A549 (cell line): Measurements from ENCODE around the gene ZNF654. TPM values are rescaled to one million over a fixed set of nuclear protein-coding genes. Genes with fewer than 3 reads are reported as not detected.
A peak's percentile ranks its signal among the peaks of the same experiment; 100 is the strongest.

ENCODE experiments used
- ATAC-seq, 2 experiments: fragments of 200-7000 bp in 1 of 2; fragments of >200 bp in 1 of 2; cut with Nextera tagmentation in 1 of 2; cut with Tn5 transposase in 1 of 2; 3 replicates each; pipeline versions ENCODE4 v1.8.0 to v1.9.1; 2018 to 2020; ENCODE audit warnings: mild to moderate bottlenecking in 1 of 2, moderate library complexity in 1 of 2
- CTCF ChIA-PET: fragments of 300-600 bp; sonication (Branson Sonifier 250); formaldehyde crosslinking; extraction: SDS; loops from one replicate; lab custom pipeline; 2021; ENCODE audit warnings: antibody characterized with exemption, inconsistent platforms; lab: Yijun Ruan, JAX
- POLR2A ChIA-PET: fragments of 350-600 bp; formaldehyde crosslinking; extraction: SDS; loops from one replicate; lab custom pipeline; 2021; ENCODE audit warnings: antibody characterized with exemption, inconsistent platforms; lab: Yijun Ruan, JAX
- DNase-seq, 2 experiments: peaks; one replicate each; pipeline versions ENCODE4 v3.0.0 to v3.0.0-alpha.2; 2011 to 2016; ENCODE audit warnings: low read depth in 1 of 2, low spot score in 1 of 2
- FAIRE-seq: peaks from 2 replicates; lab custom pipeline; 2011; peaks lifted over from hg19 to GRCh38; lab: Jason Lieb, UNC
- H3K27ac ChIP-seq, 2 experiments: fragments of >200 bp; sonication (Bioruptor Twin); formaldehyde crosslinking; 3 replicates each; pipeline ENCODE4 v1.5.1; 2016 to 2017
- H3K4me1 ChIP-seq: fragments of >200 bp; sonication (Bioruptor Twin); formaldehyde crosslinking; 3 replicates; pipeline ENCODE4 v1.6.1; 2016
- H3K4me2 ChIP-seq: fragments of >200 bp; sonication (Bioruptor Twin); formaldehyde crosslinking; 3 replicates; pipeline ENCODE4 v1.6.1; 2016
- H3K4me3 ChIP-seq: fragments of >200 bp; sonication (Bioruptor Twin); formaldehyde crosslinking; 3 replicates; pipeline ENCODE4 v1.5.1; 2016
- H3K9me3 ChIP-seq: fragments of >200 bp; sonication (Bioruptor Twin); formaldehyde crosslinking; 3 replicates; pipeline ENCODE4 v1.6.1; 2016
- BHLHE40 ChIP-seq: IDR thresholded peaks from 2 replicates; pipeline ENCODE4 v1.6.1; 2012; ENCODE audit warnings: low read depth, low read length, inconsistent platforms
- CEBPB ChIP-seq, 2 experiments: fragments of >200 bp in 1 of 2; sonication (Bioruptor Twin) in 1 of 2; formaldehyde crosslinking in 1 of 2; IDR thresholded peaks; 2 replicates each; pipeline ENCODE4 v1.6.1; 2012 to 2016
- CHD2 ChIP-seq: fragments of 150-350 bp; IDR thresholded peaks from 2 replicates; pipeline ENCODE4 v1.6.1; 2014; ENCODE audit warnings: low read length; ENCODE audit not compliant: partially characterized antibody
- EHF ChIP-seq: fragments of 250-450 bp; sonication (Bioruptor Pico); IDR thresholded peaks from 2 replicates; pipeline ENCODE4 v1.5.0; 2020; ENCODE audit warnings: mild to moderate bottlenecking
- EHMT2 ChIP-seq: fragments of 200-600 bp; sonication (generic); IDR thresholded peaks from 2 replicates; pipeline ENCODE4 v1.6.1; 2016; ENCODE audit warnings: antibody characterized with exemption, low read depth, mild to moderate bottlenecking, moderate library complexity
- ESRRA ChIP-seq: fragments of 150-350 bp; IDR thresholded peaks from 2 replicates; pipeline ENCODE4 v1.6.1; 2014; ENCODE audit warnings: mild to moderate bottlenecking, low read length, borderline replicate concordance
- FOSL2 ChIP-seq, 2 experiments: fragments of 450-650 bp in 1 of 2; fragments of >200 bp in 1 of 2; sonication (Bioruptor Twin) in 1 of 2; formaldehyde crosslinking; IDR thresholded peaks; 2 replicates each; pipeline versions ENCODE4 v1.5.0 to v1.6.1; 2016 to 2020; ENCODE audit warnings: mild to moderate bottlenecking in 1 of 2, moderate library complexity in 1 of 2
- GATA3 ChIP-seq: IDR thresholded peaks from 2 replicates; pipeline ENCODE4 v1.6.1; 2012; ENCODE audit warnings: borderline replicate concordance
- HDAC2 ChIP-seq: fragments of 200-600 bp; sonication (generic); IDR thresholded peaks from 2 replicates; pipeline ENCODE4 v1.6.1; 2016
- HEYL ChIP-seq: fragments of 250-450 bp; sonication (Bioruptor Pico); IDR thresholded peaks from 2 replicates; pipeline ENCODE4 v1.8.0; 2021; ENCODE audit warnings: mild to moderate bottlenecking, moderate library complexity
- HOXA7 ChIP-seq: fragments of 250-450 bp; sonication (Bioruptor Pico); IDR thresholded peaks from 2 replicates; pipeline ENCODE4 v1.5.0; 2020; ENCODE audit warnings: mild to moderate bottlenecking, moderate library complexity
- JUN ChIP-seq, 2 experiments: fragments of >200 bp; sonication (Bioruptor Twin); formaldehyde crosslinking; IDR thresholded peaks; 2 replicates in 1 of 2; 3 replicates in 1 of 2; pipeline ENCODE4 v1.6.1; 2016 to 2017
- JUNB ChIP-seq: fragments of >200 bp; sonication (Bioruptor Twin); formaldehyde crosslinking; IDR thresholded peaks from 2 replicates; pipeline ENCODE4 v1.6.1; 2016
- KDM1A ChIP-seq: fragments of 200-600 bp; sonication (generic); IDR thresholded peaks from 2 replicates; pipeline ENCODE4 v1.6.1; 2016; ENCODE audit warnings: low read depth, mild to moderate bottlenecking
- KDM5A ChIP-seq: fragments of 200-600 bp; sonication (generic); IDR thresholded peaks from 2 replicates; pipeline ENCODE4 v1.6.1; 2016; ENCODE audit warnings: antibody characterized with exemption, mild to moderate bottlenecking
- MAFK ChIP-seq: fragments of 450-650 bp; IDR thresholded peaks from 2 replicates; pipeline ENCODE4 v1.6.1; 2014; ENCODE audit not compliant: partially characterized antibody
- MAZ ChIP-seq: fragments of 150-350 bp; IDR thresholded peaks from 2 replicates; pipeline ENCODE4 v1.6.1; 2014; ENCODE audit warnings: antibody characterized with exemption, low read depth, low read length, borderline replicate concordance
- NPAS2 ChIP-seq: fragments of 250-450 bp; sonication (Bioruptor Pico); IDR thresholded peaks from 2 replicates; pipeline ENCODE4 v1.8.0; 2022; ENCODE audit warnings: mild to moderate bottlenecking, moderate library complexity, borderline replicate concordance
- NR3C1 ChIP-seq: fragments of >200 bp; sonication (Bioruptor Twin); formaldehyde crosslinking; IDR thresholded peaks from 3 replicates; pipeline ENCODE4 v1.6.1; 2017
- POLR2A ChIP-seq: IDR thresholded peaks from 2 replicates; pipeline ENCODE4 v1.6.1; 2012; ENCODE audit warnings: mild to moderate bottlenecking, low read length
- RCOR1 ChIP-seq: fragments of 150-350 bp; IDR thresholded peaks from 2 replicates; pipeline ENCODE4 v1.6.1; 2014; ENCODE audit warnings: antibody characterized with exemption, low read length, low read depth
- TFCP2L1 ChIP-seq: fragments of 250-450 bp; sonication (Bioruptor Pico); IDR thresholded peaks from 2 replicates; pipeline ENCODE4 v1.5.0; 2021; ENCODE audit warnings: mild to moderate bottlenecking
- TP53 ChIP-seq: fragments of 250-450 bp; sonication (Bioruptor Pico); IDR thresholded peaks from 2 replicates; pipeline ENCODE4 v1.5.0; 2021; ENCODE audit warnings: mild to moderate bottlenecking, moderate library complexity
- ZC3H11A ChIP-seq: fragments of 450-650 bp; IDR thresholded peaks from 2 replicates; pipeline ENCODE4 v1.6.1; 2014; ENCODE audit warnings: antibody characterized with exemption, mild to moderate bottlenecking
- ZNF302 ChIP-seq: fragments of 250-450 bp; sonication (Bioruptor Pico); IDR thresholded peaks from 2 replicates; pipeline ENCODE4 v1.9.0; 2021; ENCODE audit warnings: inconsistent platforms, mild to moderate bottlenecking, moderate library complexity
- ZSCAN20 ChIP-seq: fragments of 250-450 bp; sonication (Bioruptor Pico); IDR thresholded peaks from 2 replicates; pipeline ENCODE4 v1.8.0; 2022; ENCODE audit warnings: mild to moderate bottlenecking, moderate library complexity
- WGBS: methylation state at CpG from one replicate; pipeline ENCODE4 v1.1.6; 2017; ENCODE audit errors: missing lambda C conversion rate; 5-methylcytosine and 5-hydroxymethylcytosine counted together
- polyA minus RNA-seq: library from RNA; depleted of rRNA, polyadenylated mRNA; stranded (reverse); fragments of >200 nt; gene quantifications from 2 replicates; pipeline ENCODE4 v1.2.3, GENCODE V29; 2011; rRNA and poly(A)+ RNA removed
- polyA plus RNA-seq, 4 experiments: library from polyadenylated mRNA; depleted of rRNA in 3 of 4; stranded (reverse); fragments of >200 nt; fragmentation: RNase III in 1 of 4; extraction: RNeasy Plus Mini Kit Qiagen cat#74134 plus additional on column Dnase treatment in 1 of 4; gene quantifications; 2 replicates in 3 of 4; 3 replicates in 1 of 4; pipeline ENCODE4 v1.2.3, GENCODE V29; 2011 to 2017
- TF ChIP-seq, protein P1 (sequence below): fragments of 200-600 bp; sonication (generic); IDR thresholded peaks from 2 replicates; pipeline ENCODE4 v1.6.1; 2016; ENCODE audit warnings: antibody characterized with exemption, mild to moderate bottlenecking, moderate library complexity
- TF ChIP-seq, protein P2 (sequence below): fragments of >200 bp; sonication (Bioruptor Twin); formaldehyde crosslinking; IDR thresholded peaks from 3 replicates; pipeline ENCODE4 v1.6.1; 2016
- TF ChIP-seq, protein P3 (sequence below): fragments of 250-450 bp; sonication (Bioruptor Pico); IDR thresholded peaks from 2 replicates; pipeline ENCODE4 v1.5.0; 2020; ENCODE audit warnings: low read depth, mild to moderate bottlenecking, moderate library complexity
- TF ChIP-seq, protein P4 (sequence below): IDR thresholded peaks from 2 replicates; pipeline ENCODE4 v1.6.1; 2012
- TF ChIP-seq, protein P5 (sequence below): fragments of 150-350 bp; IDR thresholded peaks from 2 replicates; pipeline ENCODE4 v1.6.1; 2014; ENCODE audit warnings: low read depth, mild to moderate bottlenecking, low read length
- TF ChIP-seq, protein P6 (sequence below): fragments of >200 bp; sonication (Bioruptor Twin); formaldehyde crosslinking; IDR thresholded peaks from 3 replicates; pipeline ENCODE4 v1.5.1; 2016

Gene ZNF654
- polyA plus RNA-seq (2011; rRNA removed) = 4.4 and 5.4 TPM in 2 replicates
- polyA plus RNA-seq (2012; cell fraction: cytosol; rRNA removed) = 0.70 and 0.97 TPM in 2 replicates
- 0.86 and 1.1 TPM in 2 replicates for polyA plus RNA-seq (2012; cell fraction: nucleus; rRNA removed)
- polyA plus RNA-seq (2017; fragmentation: RNase III; extraction: RNeasy Plus Mini Kit Qiagen cat#74134 plus additional on column Dnase treatment) = 3.1 to 3.5 TPM (median 3.2 TPM) in 3 replicates
- polyA minus RNA-seq = 2.9 and 3.9 TPM in 2 replicates

DNA sequence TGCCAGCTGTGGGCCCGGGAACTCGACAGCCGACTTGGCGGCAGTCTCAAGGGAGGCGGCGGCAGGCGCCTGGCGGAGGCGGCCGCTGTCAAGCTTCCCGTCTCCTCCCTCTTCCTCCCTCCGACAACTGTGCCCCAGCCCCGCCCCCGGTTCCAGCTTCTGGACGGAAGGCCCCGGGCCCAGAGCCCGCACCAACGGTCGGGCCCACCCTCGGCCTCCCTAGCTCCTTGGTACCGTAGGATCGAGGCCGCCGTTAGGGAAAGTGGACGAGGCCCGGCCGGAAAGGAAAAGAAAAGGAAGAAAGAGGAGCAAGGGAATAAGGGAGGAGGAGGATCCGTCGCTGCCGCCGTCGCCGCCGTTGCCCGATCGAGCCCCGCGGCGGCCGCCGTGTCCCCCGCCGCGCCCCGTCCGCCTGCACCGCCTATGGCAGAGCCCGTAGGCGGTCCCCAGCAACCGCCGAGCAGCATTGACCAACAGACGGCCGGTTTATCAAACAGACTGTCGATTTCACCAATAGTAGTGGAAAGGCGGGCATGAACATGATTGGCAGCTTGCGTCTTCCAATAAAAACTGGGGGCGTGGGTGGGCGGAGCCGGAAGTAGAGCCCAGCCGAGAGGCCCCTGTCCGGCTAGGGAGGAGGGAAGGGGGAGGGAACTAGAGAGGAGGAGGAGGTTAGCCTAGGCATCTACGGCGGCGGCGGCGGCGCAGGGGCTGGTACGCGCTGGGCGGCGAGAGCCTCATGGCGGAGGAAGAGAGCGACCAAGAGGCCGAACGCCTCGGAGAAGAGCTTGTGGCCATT lies at the start of gene ZNF654, which contains the start of gene CGGBP1:
Gene ZNF654, plus strand, starts transcription at position 675 of the 799 bp plus-strand sequence. Its CDS starts 65 bp downstream, at position 740.
Gene CGGBP1, minus strand, starts transcription at position 425 of the 799 bp plus-strand sequence. CDS start 3,029 bp downstream, outside the sequence.
- no peak for FAIRE-seq
- no peaks in the 10 kb centered on the region for H3K9me3 ChIP-seq
- ATAC-seq = peak; percentile 92 to 95
- peaks cover 27% of the 10 kb centered on the region for H3K4me1 ChIP-seq
- CTCF ChIA-PET = no interaction called here
- DNase-seq = peak; percentile 86 to 98
- WGBS = under 1% methylated on average over 63 of the region's 76 CpGs
- peak within 1 kb of the TSS; percentile 72 for H3K4me3 ChIP-seq
- H3K4me2 ChIP-seq = peak within 1 kb of the TSS; percentile 86
- H3K27ac ChIP-seq = peak within 1 kb of the TSS; percentile 93 to 94
- POLR2A ChIA-PET = interaction anchor here (0.5 to 1.3 kb wide), 6 partner anchors 38 to 832 kb away, joined by 3 to 9 read pairs (median 5); partner anchors contain the start of genes C3orf38 and CHMP2B
- TF ChIP-seq POLR2A (peak; percentile 81), EHF (no peak), KDM5A (no peak), MAZ (no peak), FOSL2 (IDR thresholded peaks at IDR 0.05) (no peak), FOSL2 (CRISPR knock-in tag; IDR thresholded peaks at IDR 0.05) (no peak), TFCP2L1 (CRISPR knock-in tag) (no peak), ZSCAN20 (CRISPR knock-in tag) (no peak), ZC3H11A (no peak), HOXA7 (CRISPR knock-in tag) (no peak), HEYL (CRISPR knock-in tag) (no peak), TP53 (CRISPR knock-in tag) (no peak), MAFK (no peak), JUN (IDR thresholded peaks at IDR 0.05) (peak; percentile 77 to 80; a peak in 4 of 5 replicates), NPAS2 (CRISPR knock-in tag) (no peak), JUNB (no peak), NR3C1 (no peak), KDM1A (no peak), HDAC2 (no peak), BHLHE40 (no peak), RCOR1 (no peak), CEBPB (IDR thresholded peaks at IDR 0.05) (no peak), ZNF302 (CRISPR knock-in tag) (no peak), ESRRA (no peak), CHD2 (peak; percentile 43), GATA3 (no peak), EHMT2 (no peak)
- TF ChIP-seq, protein P1, sequence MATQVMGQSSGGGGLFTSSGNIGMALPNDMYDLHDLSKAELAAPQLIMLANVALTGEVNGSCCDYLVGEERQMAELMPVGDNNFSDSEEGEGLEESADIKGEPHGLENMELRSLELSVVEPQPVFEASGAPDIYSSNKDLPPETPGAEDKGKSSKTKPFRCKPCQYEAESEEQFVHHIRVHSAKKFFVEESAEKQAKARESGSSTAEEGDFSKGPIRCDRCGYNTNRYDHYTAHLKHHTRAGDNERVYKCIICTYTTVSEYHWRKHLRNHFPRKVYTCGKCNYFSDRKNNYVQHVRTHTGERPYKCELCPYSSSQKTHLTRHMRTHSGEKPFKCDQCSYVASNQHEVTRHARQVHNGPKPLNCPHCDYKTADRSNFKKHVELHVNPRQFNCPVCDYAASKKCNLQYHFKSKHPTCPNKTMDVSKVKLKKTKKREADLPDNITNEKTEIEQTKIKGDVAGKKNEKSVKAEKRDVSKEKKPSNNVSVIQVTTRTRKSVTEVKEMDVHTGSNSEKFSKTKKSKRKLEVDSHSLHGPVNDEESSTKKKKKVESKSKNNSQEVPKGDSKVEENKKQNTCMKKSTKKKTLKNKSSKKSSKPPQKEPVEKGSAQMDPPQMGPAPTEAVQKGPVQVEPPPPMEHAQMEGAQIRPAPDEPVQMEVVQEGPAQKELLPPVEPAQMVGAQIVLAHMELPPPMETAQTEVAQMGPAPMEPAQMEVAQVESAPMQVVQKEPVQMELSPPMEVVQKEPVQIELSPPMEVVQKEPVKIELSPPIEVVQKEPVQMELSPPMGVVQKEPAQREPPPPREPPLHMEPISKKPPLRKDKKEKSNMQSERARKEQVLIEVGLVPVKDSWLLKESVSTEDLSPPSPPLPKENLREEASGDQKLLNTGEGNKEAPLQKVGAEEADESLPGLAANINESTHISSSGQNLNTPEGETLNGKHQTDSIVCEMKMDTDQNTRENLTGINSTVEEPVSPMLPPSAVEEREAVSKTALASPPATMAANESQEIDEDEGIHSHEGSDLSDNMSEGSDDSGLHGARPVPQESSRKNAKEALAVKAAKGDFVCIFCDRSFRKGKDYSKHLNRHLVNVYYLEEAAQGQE = no peak
- TF ChIP-seq, protein P2, sequence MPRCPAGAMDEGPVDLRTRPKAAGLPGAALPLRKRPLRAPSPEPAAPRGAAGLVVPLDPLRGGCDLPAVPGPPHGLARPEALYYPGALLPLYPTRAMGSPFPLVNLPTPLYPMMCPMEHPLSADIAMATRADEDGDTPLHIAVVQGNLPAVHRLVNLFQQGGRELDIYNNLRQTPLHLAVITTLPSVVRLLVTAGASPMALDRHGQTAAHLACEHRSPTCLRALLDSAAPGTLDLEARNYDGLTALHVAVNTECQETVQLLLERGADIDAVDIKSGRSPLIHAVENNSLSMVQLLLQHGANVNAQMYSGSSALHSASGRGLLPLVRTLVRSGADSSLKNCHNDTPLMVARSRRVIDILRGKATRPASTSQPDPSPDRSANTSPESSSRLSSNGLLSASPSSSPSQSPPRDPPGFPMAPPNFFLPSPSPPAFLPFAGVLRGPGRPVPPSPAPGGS = peak; percentile 70; the same call in 2 of the 3 replicates
- TF ChIP-seq, protein P3, sequence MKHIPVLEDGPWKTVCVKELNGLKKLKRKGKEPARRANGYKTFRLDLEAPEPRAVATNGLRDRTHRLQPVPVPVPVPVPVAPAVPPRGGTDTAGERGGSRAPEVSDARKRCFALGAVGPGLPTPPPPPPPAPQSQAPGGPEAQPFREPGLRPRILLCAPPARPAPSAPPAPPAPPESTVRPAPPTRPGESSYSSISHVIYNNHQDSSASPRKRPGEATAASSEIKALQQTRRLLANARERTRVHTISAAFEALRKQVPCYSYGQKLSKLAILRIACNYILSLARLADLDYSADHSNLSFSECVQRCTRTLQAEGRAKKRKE (CRISPR knock-in tag) = no peak
- TF ChIP-seq, protein P4, sequence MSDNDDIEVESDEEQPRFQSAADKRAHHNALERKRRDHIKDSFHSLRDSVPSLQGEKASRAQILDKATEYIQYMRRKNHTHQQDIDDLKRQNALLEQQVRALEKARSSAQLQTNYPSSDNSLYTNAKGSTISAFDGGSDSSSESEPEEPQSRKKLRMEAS = peak; percentile 45
- TF ChIP-seq, protein P5, sequence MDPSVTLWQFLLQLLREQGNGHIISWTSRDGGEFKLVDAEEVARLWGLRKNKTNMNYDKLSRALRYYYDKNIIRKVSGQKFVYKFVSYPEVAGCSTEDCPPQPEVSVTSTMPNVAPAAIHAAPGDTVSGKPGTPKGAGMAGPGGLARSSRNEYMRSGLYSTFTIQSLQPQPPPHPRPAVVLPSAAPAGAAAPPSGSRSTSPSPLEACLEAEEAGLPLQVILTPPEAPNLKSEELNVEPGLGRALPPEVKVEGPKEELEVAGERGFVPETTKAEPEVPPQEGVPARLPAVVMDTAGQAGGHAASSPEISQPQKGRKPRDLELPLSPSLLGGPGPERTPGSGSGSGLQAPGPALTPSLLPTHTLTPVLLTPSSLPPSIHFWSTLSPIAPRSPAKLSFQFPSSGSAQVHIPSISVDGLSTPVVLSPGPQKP = no peak
- TF ChIP-seq, protein P6, sequence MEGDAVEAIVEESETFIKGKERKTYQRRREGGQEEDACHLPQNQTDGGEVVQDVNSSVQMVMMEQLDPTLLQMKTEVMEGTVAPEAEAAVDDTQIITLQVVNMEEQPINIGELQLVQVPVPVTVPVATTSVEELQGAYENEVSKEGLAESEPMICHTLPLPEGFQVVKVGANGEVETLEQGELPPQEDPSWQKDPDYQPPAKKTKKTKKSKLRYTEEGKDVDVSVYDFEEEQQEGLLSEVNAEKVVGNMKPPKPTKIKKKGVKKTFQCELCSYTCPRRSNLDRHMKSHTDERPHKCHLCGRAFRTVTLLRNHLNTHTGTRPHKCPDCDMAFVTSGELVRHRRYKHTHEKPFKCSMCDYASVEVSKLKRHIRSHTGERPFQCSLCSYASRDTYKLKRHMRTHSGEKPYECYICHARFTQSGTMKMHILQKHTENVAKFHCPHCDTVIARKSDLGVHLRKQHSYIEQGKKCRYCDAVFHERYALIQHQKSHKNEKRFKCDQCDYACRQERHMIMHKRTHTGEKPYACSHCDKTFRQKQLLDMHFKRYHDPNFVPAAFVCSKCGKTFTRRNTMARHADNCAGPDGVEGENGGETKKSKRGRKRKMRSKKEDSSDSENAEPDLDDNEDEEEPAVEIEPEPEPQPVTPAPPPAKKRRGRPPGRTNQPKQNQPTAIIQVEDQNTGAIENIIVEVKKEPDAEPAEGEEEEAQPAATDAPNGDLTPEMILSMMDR = no peak
